ENCODE data around the gene MET. TPM values are rescaled to one million over a fixed set of nuclear protein-coding genes. Genes with fewer than 3 reads are reported as not detected.
"Not testable (repeated sequence)": the region's sequence is repeated elsewhere in the genome, so short reads cannot be mapped to it uniquely, and the experiment has no call there.

The MET gene
- total and polyA plus RNA-seq, 2 donors (not counting 1 experiment from before 2014, with no cell fraction given) = 33.4 to 44.4 TPM

DNA sequence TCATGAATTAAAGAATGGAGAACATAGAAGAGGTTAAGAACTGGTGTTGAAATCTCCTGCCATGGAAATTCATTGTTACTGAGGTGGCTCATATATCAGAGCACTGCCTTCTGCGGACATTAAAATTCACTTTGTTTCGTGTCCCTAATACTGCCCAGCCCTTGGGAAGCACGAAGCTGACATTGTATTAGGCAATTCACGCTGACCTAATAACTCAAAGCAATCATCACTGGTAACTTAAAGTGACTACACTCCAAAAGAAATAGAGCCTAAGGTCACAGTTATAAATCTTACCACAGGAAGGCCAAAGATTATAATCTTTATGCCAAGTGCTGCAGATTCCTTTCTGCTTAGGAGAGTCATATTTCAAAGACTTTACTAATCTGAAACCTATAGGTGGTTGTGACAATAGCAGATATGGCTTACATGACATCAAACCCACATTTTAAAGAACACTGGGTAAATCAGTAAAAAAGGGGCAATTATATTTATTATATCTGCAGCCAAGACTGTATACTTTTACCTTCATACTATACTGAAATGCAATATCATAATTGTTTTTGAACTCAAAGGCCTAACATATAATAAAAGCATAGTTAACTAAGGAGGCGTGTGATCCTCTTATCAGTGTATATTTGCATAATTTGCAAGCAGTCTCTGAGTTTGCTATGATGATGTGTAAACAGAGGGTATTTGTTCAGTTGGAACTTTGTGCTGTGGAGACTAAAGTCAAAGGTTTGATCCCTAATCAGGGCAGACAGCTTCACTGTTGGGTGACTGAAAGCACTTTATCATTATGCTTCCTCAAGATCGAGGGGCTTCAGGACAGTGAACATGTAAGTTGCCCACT lies 138.5 kb downstream of the MET start:
- H3K27ac ChIP-seq (ENCODE audit: insufficient read depth, low read length) = no peak overlapping the region

DNA sequence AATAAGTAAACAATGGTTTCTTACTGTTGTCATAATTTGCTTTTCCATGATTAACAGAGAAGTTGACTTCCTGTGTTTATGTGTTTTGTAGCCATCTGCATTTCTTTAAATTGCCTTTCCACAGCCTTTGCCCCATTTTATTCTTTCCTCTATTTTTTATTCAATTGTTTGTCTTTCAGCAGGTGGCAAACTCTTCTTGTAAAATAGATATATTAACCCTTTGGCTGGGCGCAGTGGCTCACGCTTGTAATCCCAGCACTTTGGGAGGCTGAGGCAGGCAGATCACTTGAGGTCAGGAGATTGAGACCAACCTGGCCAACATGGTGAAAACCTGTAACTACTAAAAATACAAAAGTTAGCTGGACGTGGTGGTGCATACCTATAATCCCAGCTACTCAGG lies 139.8 kb downstream of the MET start:
- no peaks in the 10 kb centered on the region for H3K36me3 ChIP-seq (ENCODE audit: control insufficient read depth, insufficient read depth, low read length)
- no peaks in the 10 kb centered on the region for H3K79me2 ChIP-seq (ENCODE audit: control insufficient read depth, insufficient read depth, low read length)
- no peaks in the 10 kb centered on the region for H3K4me1 ChIP-seq (ENCODE audit: control insufficient read depth, extremely low read depth, insufficient read depth, low read length)
- H3K4me2 ChIP-seq (ENCODE audit: extremely low read depth, insufficient read depth, low read length) = no peak overlapping the region
- TF ChIP-seq, protein P1, sequence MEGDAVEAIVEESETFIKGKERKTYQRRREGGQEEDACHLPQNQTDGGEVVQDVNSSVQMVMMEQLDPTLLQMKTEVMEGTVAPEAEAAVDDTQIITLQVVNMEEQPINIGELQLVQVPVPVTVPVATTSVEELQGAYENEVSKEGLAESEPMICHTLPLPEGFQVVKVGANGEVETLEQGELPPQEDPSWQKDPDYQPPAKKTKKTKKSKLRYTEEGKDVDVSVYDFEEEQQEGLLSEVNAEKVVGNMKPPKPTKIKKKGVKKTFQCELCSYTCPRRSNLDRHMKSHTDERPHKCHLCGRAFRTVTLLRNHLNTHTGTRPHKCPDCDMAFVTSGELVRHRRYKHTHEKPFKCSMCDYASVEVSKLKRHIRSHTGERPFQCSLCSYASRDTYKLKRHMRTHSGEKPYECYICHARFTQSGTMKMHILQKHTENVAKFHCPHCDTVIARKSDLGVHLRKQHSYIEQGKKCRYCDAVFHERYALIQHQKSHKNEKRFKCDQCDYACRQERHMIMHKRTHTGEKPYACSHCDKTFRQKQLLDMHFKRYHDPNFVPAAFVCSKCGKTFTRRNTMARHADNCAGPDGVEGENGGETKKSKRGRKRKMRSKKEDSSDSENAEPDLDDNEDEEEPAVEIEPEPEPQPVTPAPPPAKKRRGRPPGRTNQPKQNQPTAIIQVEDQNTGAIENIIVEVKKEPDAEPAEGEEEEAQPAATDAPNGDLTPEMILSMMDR (conservative IDR thresholded peaks at IDR 0.05 in 1 of 2, IDR thresholded peaks at IDR 0.05 in 1 of 2; ENCODE audit: low read depth in 1 of 2, low read length in 2 of 2) = no peak
- TF ChIP-seq EZH2 (IDR thresholded peaks at IDR 0.05; ENCODE audit: low read length, missing control alignments) = no peak
- no peaks in the 10 kb centered on the region for H3K27me3 ChIP-seq (ENCODE audit: control insufficient read depth, insufficient read depth, low read length)
- H3K4me3 ChIP-seq (replicated peaks in 1 of 4; ENCODE audit: control extremely low read depth in 1 of 4, insufficient read depth in 1 of 4, low read depth in 3 of 4, low read length in 4 of 4) = no peak overlapping the region
- DNase-seq (ENCODE audit: low read depth in 2 of 2) = no peak
- no peaks in the 10 kb centered on the region for H3K9me3 ChIP-seq (ENCODE audit: control insufficient read depth, insufficient read depth, low read depth, low read length)
- H3K9ac ChIP-seq (ENCODE audit: insufficient read depth, low read length) = no peak overlapping the region
- no peaks in the 10 kb centered on the region for H4K20me1 ChIP-seq (ENCODE audit: control insufficient read depth, extremely low read depth, insufficient read depth, low read length)
- H2AFZ ChIP-seq (ENCODE audit: low read length) = no peak overlapping the region
- no peak overlapping the region for H3K27ac ChIP-seq (ENCODE audit: insufficient read depth, low read length)

More for the DNA sequence above, 138.5 kb downstream of the MET start:
- H3K4me3 ChIP-seq (replicated peaks in 1 of 4; ENCODE audit: control extremely low read depth in 1 of 4, insufficient read depth in 1 of 4, low read depth in 3 of 4, low read length in 4 of 4) = no peak overlapping the region
- no peaks in the 10 kb centered on the region for H3K79me2 ChIP-seq (ENCODE audit: control insufficient read depth, insufficient read depth, low read length)
- TF ChIP-seq, protein P1 (conservative IDR thresholded peaks at IDR 0.05 in 1 of 2, IDR thresholded peaks at IDR 0.05 in 1 of 2; ENCODE audit: low read depth in 1 of 2, low read length in 2 of 2) = no peak
- no peak for TF ChIP-seq EZH2 (IDR thresholded peaks at IDR 0.05; ENCODE audit: low read length, missing control alignments)
- H3K27me3 ChIP-seq (ENCODE audit: control insufficient read depth, insufficient read depth, low read length) = no peaks in the 10 kb centered on the region
- no peaks in the 10 kb centered on the region for H3K4me1 ChIP-seq (ENCODE audit: control insufficient read depth, extremely low read depth, insufficient read depth, low read length)
- H2AFZ ChIP-seq (ENCODE audit: low read length) = no peak overlapping the region
- H4K20me1 ChIP-seq (ENCODE audit: control insufficient read depth, extremely low read depth, insufficient read depth, low read length) = no peaks in the 10 kb centered on the region
- no peak for DNase-seq (ENCODE audit: low read depth in 2 of 2)
- H3K9me3 ChIP-seq (ENCODE audit: control insufficient read depth, insufficient read depth, low read depth, low read length) = no peaks in the 10 kb centered on the region
- H3K9ac ChIP-seq (ENCODE audit: insufficient read depth, low read length) = no peak overlapping the region
- H3K4me2 ChIP-seq (ENCODE audit: extremely low read depth, insufficient read depth, low read length) = no peak overlapping the region
- no peaks in the 10 kb centered on the region for H3K36me3 ChIP-seq (ENCODE audit: control insufficient read depth, insufficient read depth, low read length)

DNA sequence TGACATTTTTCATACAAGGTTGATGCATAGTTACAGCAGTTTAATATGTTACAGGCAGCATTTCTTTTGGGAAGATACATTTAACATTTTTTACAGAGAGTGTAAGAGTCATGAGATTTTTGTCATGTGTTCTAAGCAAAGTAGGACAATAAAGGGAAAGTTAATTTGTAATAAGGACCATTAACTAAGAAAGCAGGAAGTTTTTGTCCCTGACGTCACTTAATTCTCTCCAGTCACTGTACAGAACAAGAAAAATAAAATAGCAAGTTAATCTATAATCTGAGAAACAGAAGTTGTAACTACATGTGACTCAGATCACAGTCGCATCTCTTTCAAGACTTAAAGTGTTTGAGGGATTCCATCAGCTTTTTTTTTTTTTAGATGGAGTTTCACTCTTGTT lies 140.9 kb downstream of the MET start:
- Histone ChIP-seq H2AFZ (ENCODE audit: low read length) (no peak overlapping the region), H3K4me1 (ENCODE audit: control insufficient read depth, extremely low read depth, insufficient read depth, low read length) (no peaks in the 10 kb centered on the region), H4K20me1 (ENCODE audit: control insufficient read depth, extremely low read depth, insufficient read depth, low read length) (no peaks in the 10 kb centered on the region), H3K36me3 (ENCODE audit: control insufficient read depth, insufficient read depth, low read length) (no peaks in the 10 kb centered on the region), H3K9me3 (ENCODE audit: control insufficient read depth, insufficient read depth, low read depth, low read length) (no peaks in the 10 kb centered on the region), H3K9ac (ENCODE audit: insufficient read depth, low read length) (no peak overlapping the region), H3K27me3 (ENCODE audit: control insufficient read depth, insufficient read depth, low read length) (no peaks in the 10 kb centered on the region), H3K79me2 (ENCODE audit: control insufficient read depth, insufficient read depth, low read length) (no peaks in the 10 kb centered on the region), H3K27ac (ENCODE audit: insufficient read depth, low read length) (no peak overlapping the region), H3K4me3 (replicated peaks in 1 of 4; ENCODE audit: control extremely low read depth in 1 of 4, insufficient read depth in 1 of 4, low read depth in 3 of 4, low read length in 4 of 4) (no peak overlapping the region), H3K4me2 (ENCODE audit: extremely low read depth, insufficient read depth, low read length) (no peak overlapping the region)
- DNase-seq (ENCODE audit: low read depth in 2 of 2) = no peak
- TF ChIP-seq EZH2 (IDR thresholded peaks at IDR 0.05; ENCODE audit: low read length, missing control alignments) = no peak
- TF ChIP-seq, protein P1 (conservative IDR thresholded peaks at IDR 0.05 in 1 of 2, IDR thresholded peaks at IDR 0.05 in 1 of 2; ENCODE audit: low read depth in 1 of 2, low read length in 2 of 2) = no peak

DNA sequence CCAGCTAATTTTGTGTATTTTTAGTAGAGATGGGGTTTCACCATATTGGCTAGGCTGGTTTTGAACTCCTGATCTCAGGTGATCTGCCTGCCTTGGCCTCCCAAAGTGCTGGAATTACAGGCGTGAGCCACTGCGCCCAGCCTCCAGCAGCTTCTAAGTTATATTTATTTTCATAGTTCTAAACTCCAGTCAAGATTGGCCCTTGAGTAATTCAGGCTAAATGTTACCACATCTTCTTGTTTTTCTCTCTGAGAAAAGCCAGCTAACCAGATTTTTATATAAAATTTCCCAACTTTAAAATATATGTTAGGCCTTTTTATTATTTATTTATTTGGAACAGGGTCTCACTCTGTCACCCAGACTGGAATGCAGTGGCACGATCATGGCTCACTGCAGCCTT lies 141.4 kb downstream of the MET start:
- H4K20me1 ChIP-seq (ENCODE audit: control insufficient read depth, extremely low read depth, insufficient read depth, low read length); H3K4me1 ChIP-seq (ENCODE audit: control insufficient read depth, extremely low read depth, insufficient read depth, low read length); H3K27ac ChIP-seq (ENCODE audit: insufficient read depth, low read length); H3K36me3 ChIP-seq (ENCODE audit: control insufficient read depth, insufficient read depth, low read length); H2AFZ ChIP-seq (ENCODE audit: low read length); H3K79me2 ChIP-seq (ENCODE audit: control insufficient read depth, insufficient read depth, low read length); H3K27me3 ChIP-seq (ENCODE audit: control insufficient read depth, insufficient read depth, low read length); H3K4me2 ChIP-seq (ENCODE audit: extremely low read depth, insufficient read depth, low read length); H3K9ac ChIP-seq (ENCODE audit: insufficient read depth, low read length); H3K4me3 ChIP-seq (replicated peaks in 1 of 4; ENCODE audit: control extremely low read depth in 1 of 4, insufficient read depth in 1 of 4, low read depth in 3 of 4, low read length in 4 of 4); H3K9me3 ChIP-seq (ENCODE audit: control insufficient read depth, insufficient read depth, low read depth, low read length): not testable (repeated sequence)
- peak in 1 of 2 donors; percentile 49 for DNase-seq (ENCODE audit: low read depth in 2 of 2)

All from fibroblast of lung (primary cell).